Measurements from ENCODE around the gene ARHGEF10L.

ARHGEF10L gene

GRCh38 chr1:17725811-17726582 is 186.5 kb downstream of the ARHGEF10L start:
- no peak overlapping the region for H3K9ac ChIP-seq (ENCODE audit: low read depth, low read length)
- H3K36me3 ChIP-seq (ENCODE audit: insufficient read depth, low read length): no peaks in the 10 kb centered on the region
- H3K27ac ChIP-seq (ENCODE audit: low read depth, low read length): no peak overlapping the region
- 77% methylated on average over 7 of the region's 7 CpGs for WGBS
- H3K4me3 ChIP-seq (ENCODE audit: low read length): no peak overlapping the region
- no peaks in the 10 kb centered on the region for H3K9me3 ChIP-seq (ENCODE audit: insufficient read depth, low read depth, low read length)
- H3K27me3 ChIP-seq (ENCODE audit: insufficient read depth, low read length): no peaks in the 10 kb centered on the region
- no peaks in the 10 kb centered on the region for H3K4me1 ChIP-seq (ENCODE audit: insufficient read depth, low read length)

GRCh38 chr1:17728123-17728712 is 188.7 kb downstream of the ARHGEF10L start:
- Histone ChIP-seq H3K27ac (ENCODE audit: low read depth, low read length) (no peak overlapping the region), H3K4me3 (ENCODE audit: low read length) (no peak overlapping the region), H3K4me1 (ENCODE audit: insufficient read depth, low read length) (no peaks in the 10 kb centered on the region), H3K27me3 (ENCODE audit: insufficient read depth, low read length) (no peaks in the 10 kb centered on the region), H3K9ac (ENCODE audit: low read depth, low read length) (no peak overlapping the region), H3K36me3 (ENCODE audit: insufficient read depth, low read length) (no peaks in the 10 kb centered on the region), H3K9me3 (ENCODE audit: insufficient read depth, low read depth, low read length) (no peaks in the 10 kb centered on the region)
- WGBS: 92% methylated on average over 5 of the region's 6 CpGs

GRCh38 chr1:17729248-17729647 is 189.8 kb downstream of the ARHGEF10L start:
- WGBS: 93% methylated on average over 12 of the region's 12 CpGs
- Histone ChIP-seq H3K4me1 (ENCODE audit: insufficient read depth, low read length) (no peaks in the 10 kb centered on the region), H3K9me3 (ENCODE audit: insufficient read depth, low read depth, low read length) (no peaks in the 10 kb centered on the region), H3K4me3 (ENCODE audit: low read length) (no peak overlapping the region), H3K27ac (ENCODE audit: low read depth, low read length) (no peak overlapping the region), H3K36me3 (ENCODE audit: insufficient read depth, low read length) (no peaks in the 10 kb centered on the region), H3K9ac (ENCODE audit: low read depth, low read length) (no peak overlapping the region), H3K27me3 (ENCODE audit: insufficient read depth, low read length) (no peaks in the 10 kb centered on the region)

GRCh38 chr1:17729909-17730308 is 190.4 kb downstream of the ARHGEF10L start:
- H3K27ac ChIP-seq (ENCODE audit: low read depth, low read length): no peak overlapping the region
- H3K4me1 ChIP-seq (ENCODE audit: insufficient read depth, low read length): no peaks in the 10 kb centered on the region
- H3K9ac ChIP-seq (ENCODE audit: low read depth, low read length): no peak overlapping the region
- WGBS: 83% methylated on average over 10 of the region's 10 CpGs
- no peaks in the 10 kb centered on the region for H3K27me3 ChIP-seq (ENCODE audit: insufficient read depth, low read length)
- no peaks in the 10 kb centered on the region for H3K36me3 ChIP-seq (ENCODE audit: insufficient read depth, low read length)
- H3K4me3 ChIP-seq (ENCODE audit: low read length): no peak overlapping the region
- no peaks in the 10 kb centered on the region for H3K9me3 ChIP-seq (ENCODE audit: insufficient read depth, low read depth, low read length)

GRCh38 chr1:17731460-17731859 is 192.0 kb downstream of the ARHGEF10L start:
- H3K4me1 ChIP-seq (ENCODE audit: insufficient read depth, low read length): no peaks in the 10 kb centered on the region
- H3K27me3 ChIP-seq (ENCODE audit: insufficient read depth, low read length): no peaks in the 10 kb centered on the region
- H3K9me3 ChIP-seq (ENCODE audit: insufficient read depth, low read depth, low read length): no peaks in the 10 kb centered on the region
- H3K36me3 ChIP-seq (ENCODE audit: insufficient read depth, low read length): no peaks in the 10 kb centered on the region
- H3K4me3 ChIP-seq (ENCODE audit: low read length): no peak overlapping the region
- no peak overlapping the region for H3K27ac ChIP-seq (ENCODE audit: low read depth, low read length)
- no peak overlapping the region for H3K9ac ChIP-seq (ENCODE audit: low read depth, low read length)
- WGBS: 96% methylated on average over 5 of the region's 5 CpGs

- Histone ChIP-seq H3K36me3 (ENCODE audit: insufficient read depth, low read length) (no peaks in the 10 kb centered on the region), H3K4me3 (ENCODE audit: low read length) (no peak overlapping the region), H3K27ac (ENCODE audit: low read depth, low read length) (no peak overlapping the region), H3K9ac (ENCODE audit: low read depth, low read length) (no peak overlapping the region), H3K9me3 (ENCODE audit: insufficient read depth, low read depth, low read length) (no peaks in the 10 kb centered on the region), H3K4me1 (ENCODE audit: insufficient read depth, low read length) (no peaks in the 10 kb centered on the region), H3K27me3 (ENCODE audit: insufficient read depth, low read length) (no peaks in the 10 kb centered on the region)
- WGBS: 89% methylated on average over 2 of the region's 2 CpGs
These were observed 193.0 kb downstream of the ARHGEF10L start for GRCh38 chr1:17732475-17732874.

GRCh38 chr1:17733661-17734060 is 194.2 kb downstream of the ARHGEF10L start:
- Histone ChIP-seq H3K4me3 (ENCODE audit: low read length) (no peak overlapping the region), H3K9me3 (ENCODE audit: insufficient read depth, low read depth, low read length) (no peaks in the 10 kb centered on the region), H3K4me1 (ENCODE audit: insufficient read depth, low read length) (no peaks in the 10 kb centered on the region), H3K9ac (ENCODE audit: low read depth, low read length) (no peak overlapping the region), H3K36me3 (ENCODE audit: insufficient read depth, low read length) (no peaks in the 10 kb centered on the region), H3K27ac (ENCODE audit: low read depth, low read length) (no peak overlapping the region), H3K27me3 (ENCODE audit: insufficient read depth, low read length) (no peaks in the 10 kb centered on the region)
- WGBS: 92% methylated on average over 21 of the region's 21 CpGs

- Histone ChIP-seq H3K4me1 (ENCODE audit: insufficient read depth, low read length) (no peaks in the 10 kb centered on the region), H3K36me3 (ENCODE audit: insufficient read depth, low read length) (no peaks in the 10 kb centered on the region), H3K9me3 (ENCODE audit: insufficient read depth, low read depth, low read length) (no peaks in the 10 kb centered on the region), H3K4me3 (ENCODE audit: low read length) (no peak overlapping the region), H3K9ac (ENCODE audit: low read depth, low read length) (no peak overlapping the region), H3K27ac (ENCODE audit: low read depth, low read length) (no peak overlapping the region), H3K27me3 (ENCODE audit: insufficient read depth, low read length) (no peaks in the 10 kb centered on the region)
- 97% methylated on average over 6 of the region's 7 CpGs for WGBS
These were observed 195.1 kb downstream of the ARHGEF10L start for GRCh38 chr1:17734609-17735008.

- Histone ChIP-seq H3K9me3 (ENCODE audit: insufficient read depth, low read depth, low read length) (no peaks in the 10 kb centered on the region), H3K4me1 (ENCODE audit: insufficient read depth, low read length) (no peaks in the 10 kb centered on the region), H3K27me3 (ENCODE audit: insufficient read depth, low read length) (no peaks in the 10 kb centered on the region), H3K4me3 (ENCODE audit: low read length) (no peak overlapping the region), H3K36me3 (ENCODE audit: insufficient read depth, low read length) (no peaks in the 10 kb centered on the region), H3K27ac (ENCODE audit: low read depth, low read length) (no peak overlapping the region), H3K9ac (ENCODE audit: low read depth, low read length) (no peak overlapping the region)
- 77% methylated on average over 2 of the region's 2 CpGs for WGBS
These were observed 195.8 kb downstream of the ARHGEF10L start for GRCh38 chr1:17735348-17735747.

GRCh38 chr1:17735793-17736192 is 196.3 kb downstream of the ARHGEF10L start:
- Histone ChIP-seq H3K4me1 (ENCODE audit: insufficient read depth, low read length) (no peaks in the 10 kb centered on the region), H3K4me3 (ENCODE audit: low read length) (no peak overlapping the region), H3K9me3 (ENCODE audit: insufficient read depth, low read depth, low read length) (no peaks in the 10 kb centered on the region), H3K36me3 (ENCODE audit: insufficient read depth, low read length) (no peaks in the 10 kb centered on the region), H3K9ac (ENCODE audit: low read depth, low read length) (no peak overlapping the region), H3K27me3 (ENCODE audit: insufficient read depth, low read length) (no peaks in the 10 kb centered on the region), H3K27ac (ENCODE audit: low read depth, low read length) (no peak overlapping the region)
- whole genome bisulfite sequencing: 66% methylated on average over 7 of the region's 7 CpGs

GRCh38 chr1:17736625-17737024 is 197.1 kb downstream of the ARHGEF10L start:
- Histone ChIP-seq H3K9ac (ENCODE audit: low read depth, low read length) (no peak overlapping the region), H3K4me1 (ENCODE audit: insufficient read depth, low read length) (no peaks in the 10 kb centered on the region)
- 76% methylated on average over 6 of the region's 6 CpGs for WGBS

More at GRCh38 chr1:17736625-17737024, 197.1 kb downstream of the ARHGEF10L start:
- Histone ChIP-seq H3K9me3 (ENCODE audit: insufficient read depth, low read depth, low read length) (no peaks in the 10 kb centered on the region), H3K36me3 (ENCODE audit: insufficient read depth, low read length) (no peaks in the 10 kb centered on the region), H3K27me3 (ENCODE audit: insufficient read depth, low read length) (no peaks in the 10 kb centered on the region), H3K4me3 (ENCODE audit: low read length) (no peak overlapping the region), H3K27ac (ENCODE audit: low read depth, low read length) (no peak overlapping the region)

Data from HUES64 (cell line).